HG03378 (cell line): Measurements from ENCODE around the gene PTK7.

Experiments used
- ATAC-seq: cut with Tn5 transposase; IDR thresholded peaks from one replicate; pipeline ENCODE4 v1.9.1; 2021; ENCODE audit warnings: mild to moderate bottlenecking, moderate library complexity; ENCODE audit not compliant: unreplicated experiment

PTK7 gene

GRCh38 chr6:43175676-43176422, 99.7 kb downstream of the PTK7 start:
- no peak for ATAC-seq

- no peak for ATAC-seq
These were observed 100.3 kb downstream of the PTK7 start for GRCh38 chr6:43176423-43176786.

- no peak for ATAC-seq
These were observed 102.0 kb downstream of the PTK7 start for GRCh38 chr6:43178150-43178549.

- ATAC-seq, result no peak
These were observed 103.1 kb downstream of the PTK7 start for GRCh38 chr6:43178951-43179830.

- no peak for ATAC-seq
These were observed 103.9 kb downstream of the PTK7 start for GRCh38 chr6:43180058-43180457.

- ATAC-seq, result no peak
These were observed 104.9 kb downstream of the PTK7 start for GRCh38 chr6:43180985-43181384.

- ATAC-seq, result no peak
These were observed 105.5 kb downstream of the PTK7 start for GRCh38 chr6:43181621-43181941.

- ATAC-seq, result peak; percentile 65
These were observed 106.1 kb downstream of the PTK7 start, which contains the start of gene CUL9 for GRCh38 chr6:43181942-43182860. TSS of gene CUL9 (plus strand) at chr6:43182196. CDS start at chr6:43184311, 2,115 bp downstream.

- ATAC-seq, result no peak
These were observed 107.3 kb downstream of the PTK7 start for GRCh38 chr6:43183441-43183840.

GRCh38 chr6:43184268-43184985, 108.3 kb downstream of the PTK7 start:
- no peak for ATAC-seq

- ATAC-seq, result no peak
These were observed 109.4 kb downstream of the PTK7 start for GRCh38 chr6:43185391-43185985.

- ATAC-seq, result no peak
These were observed 109.9 kb downstream of the PTK7 start for GRCh38 chr6:43186019-43186418.

- no peak for ATAC-seq
These were observed 110.6 kb downstream of the PTK7 start for GRCh38 chr6:43186706-43187105.

GRCh38 chr6:43187821-43188220, 111.7 kb downstream of the PTK7 start:
- ATAC-seq, result no peak

- no peak for ATAC-seq
These were observed 112.3 kb downstream of the PTK7 start for GRCh38 chr6:43188426-43188825.

GRCh38 chr6:43189776-43190304, 113.7 kb downstream of the PTK7 start:
- ATAC-seq, result no peak

GRCh38 chr6:43192911-43193310, 116.8 kb downstream of the PTK7 start:
- no peak for ATAC-seq

GRCh38 chr6:43193929-43194328, 117.8 kb downstream of the PTK7 start:
- no peak for ATAC-seq

- ATAC-seq, result no peak
These were observed 120.2 kb downstream of the PTK7 start for GRCh38 chr6:43196337-43196736.

- ATAC-seq, result no peak
These were observed 123.8 kb downstream of the PTK7 start for GRCh38 chr6:43199912-43200311.
